Inferior parietal cortex (tissue), 1 donor: ENCODE data around the gene HERC2.

Experiments
- DNase-seq: peaks from one replicate; pipeline ENCODE4 v3.0.0-alpha.2; 2016; ENCODE audit errors: extremely low spot score

HERC2 gene

DNA sequence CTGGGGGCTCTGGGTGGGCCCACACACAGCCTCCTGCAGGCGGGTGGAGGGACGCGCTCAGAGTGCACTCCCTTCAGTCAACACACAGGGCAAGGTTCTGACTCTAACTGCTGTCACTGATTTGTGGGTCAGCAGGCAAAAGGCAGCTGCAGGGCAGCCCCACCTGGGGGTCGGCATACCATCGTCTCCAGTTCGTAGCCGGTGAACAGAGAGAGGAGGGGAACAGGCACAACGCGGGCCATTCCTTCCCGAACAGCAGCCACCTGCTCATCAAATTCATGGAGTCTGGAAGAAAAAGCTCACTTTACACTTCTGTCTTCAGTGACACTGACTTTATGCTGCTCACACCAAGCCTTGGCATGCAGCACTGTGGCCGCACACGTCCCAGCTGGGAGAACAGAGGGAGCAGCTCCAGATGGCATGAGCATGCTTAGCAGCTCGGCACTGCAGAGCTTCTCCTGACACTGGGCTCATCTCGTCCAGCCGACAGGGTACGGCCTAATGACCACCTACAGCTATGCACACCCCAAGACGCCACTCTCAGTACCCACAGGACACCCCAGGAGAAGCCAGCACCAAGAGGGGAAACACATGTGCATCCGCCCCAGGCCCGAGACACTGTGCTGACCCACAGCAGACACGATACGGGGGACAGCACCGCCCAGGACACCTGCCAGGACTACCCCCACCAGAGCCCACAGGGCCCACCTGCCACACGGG lies 208.4 kb downstream of the HERC2 start:
- DNase-seq, result no peak

DNA sequence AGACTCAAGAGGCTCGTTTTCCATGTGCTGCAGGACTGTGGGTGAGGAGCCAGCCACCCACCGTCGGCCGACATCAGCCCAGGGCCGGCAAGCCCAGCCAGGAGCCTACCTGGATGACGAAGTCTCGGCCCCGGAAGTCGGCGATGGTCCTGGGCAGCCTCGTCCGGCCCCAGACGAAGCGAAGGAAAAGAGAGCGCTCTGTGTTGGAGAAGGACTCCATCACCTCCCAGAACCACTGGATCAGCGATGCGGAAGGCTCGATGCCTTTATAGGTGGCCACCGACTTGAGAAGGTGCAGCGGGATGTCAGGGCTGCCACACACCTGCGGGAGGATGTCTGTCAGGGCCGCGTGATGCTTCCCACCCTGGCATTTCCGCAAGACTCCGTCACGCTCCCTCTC lies 209.0 kb downstream of the HERC2 start:
- DNase-seq, result no peak

DNA sequence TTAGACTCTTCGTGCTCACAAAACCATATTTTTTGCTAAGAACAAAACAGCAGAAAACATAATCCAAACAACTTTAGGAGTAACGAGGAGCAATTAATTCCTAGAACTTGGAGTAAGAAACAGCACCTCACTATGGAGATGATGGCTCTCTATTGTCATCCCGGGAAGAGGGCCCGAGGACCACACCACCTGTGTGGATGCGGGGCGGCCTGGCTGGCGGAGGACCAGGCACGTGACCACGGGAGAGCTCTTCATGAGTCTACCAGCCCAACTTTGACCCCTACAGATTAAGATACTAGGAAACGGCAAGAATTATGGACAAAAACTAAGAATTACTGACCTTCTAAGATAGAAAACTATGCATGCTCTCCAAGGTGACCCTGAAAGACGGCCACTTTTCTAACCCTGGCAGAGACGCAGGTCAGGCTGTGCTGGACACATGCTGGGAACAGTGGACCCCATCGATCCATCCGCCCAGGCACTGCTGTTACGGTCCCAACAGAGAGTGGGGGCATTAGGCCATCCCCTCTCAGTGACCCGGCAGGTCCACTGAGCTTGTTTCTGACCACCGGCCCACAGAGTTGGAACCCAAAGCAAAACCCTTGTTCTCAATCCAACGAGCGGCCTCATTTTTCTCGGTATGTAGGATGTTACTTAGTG lies 209.7 kb downstream of the HERC2 start:
- no peak for DNase-seq

DNA sequence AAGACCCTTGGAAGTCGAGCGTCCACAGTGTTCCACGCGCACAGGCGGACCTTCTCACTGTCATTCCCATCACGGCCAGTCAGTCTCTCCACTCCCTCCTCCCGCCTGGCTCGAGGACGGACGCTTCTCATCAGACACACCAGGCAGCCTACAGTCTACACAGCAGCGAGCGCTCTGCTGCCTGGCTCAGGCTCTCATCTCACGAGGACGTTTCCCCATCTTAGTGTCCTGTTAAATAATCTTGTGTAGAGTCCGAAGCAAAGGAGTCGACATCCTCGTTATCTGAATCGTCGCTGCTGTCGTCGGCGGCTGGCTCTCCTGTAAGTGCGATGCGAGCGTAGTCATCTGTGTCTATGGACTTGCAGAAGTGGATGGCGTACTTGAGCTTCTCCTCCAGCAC lies 210.4 kb downstream of the HERC2 start:
- no peak for DNase-seq

DNA sequence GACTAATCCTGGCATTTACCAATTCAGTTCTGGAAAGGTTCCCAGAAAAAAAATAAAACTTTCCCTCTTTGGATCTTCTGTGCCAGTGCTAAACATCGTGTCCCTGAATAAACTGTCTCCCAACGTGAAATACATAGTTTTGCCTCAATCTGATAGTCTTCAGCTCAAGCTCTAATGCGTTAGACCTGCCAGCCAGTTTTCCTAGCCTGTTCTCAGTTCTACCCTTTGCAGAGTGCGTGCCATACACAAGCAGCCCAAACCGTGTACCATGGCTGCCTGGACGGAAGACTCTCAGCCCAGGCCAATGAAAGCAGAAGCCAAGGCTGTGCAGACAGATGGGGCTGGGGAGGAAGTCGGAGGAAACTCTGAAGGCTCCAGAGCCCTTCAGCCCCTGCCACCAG lies 211.5 kb downstream of the HERC2 start:
- no peak for DNase-seq

DNA sequence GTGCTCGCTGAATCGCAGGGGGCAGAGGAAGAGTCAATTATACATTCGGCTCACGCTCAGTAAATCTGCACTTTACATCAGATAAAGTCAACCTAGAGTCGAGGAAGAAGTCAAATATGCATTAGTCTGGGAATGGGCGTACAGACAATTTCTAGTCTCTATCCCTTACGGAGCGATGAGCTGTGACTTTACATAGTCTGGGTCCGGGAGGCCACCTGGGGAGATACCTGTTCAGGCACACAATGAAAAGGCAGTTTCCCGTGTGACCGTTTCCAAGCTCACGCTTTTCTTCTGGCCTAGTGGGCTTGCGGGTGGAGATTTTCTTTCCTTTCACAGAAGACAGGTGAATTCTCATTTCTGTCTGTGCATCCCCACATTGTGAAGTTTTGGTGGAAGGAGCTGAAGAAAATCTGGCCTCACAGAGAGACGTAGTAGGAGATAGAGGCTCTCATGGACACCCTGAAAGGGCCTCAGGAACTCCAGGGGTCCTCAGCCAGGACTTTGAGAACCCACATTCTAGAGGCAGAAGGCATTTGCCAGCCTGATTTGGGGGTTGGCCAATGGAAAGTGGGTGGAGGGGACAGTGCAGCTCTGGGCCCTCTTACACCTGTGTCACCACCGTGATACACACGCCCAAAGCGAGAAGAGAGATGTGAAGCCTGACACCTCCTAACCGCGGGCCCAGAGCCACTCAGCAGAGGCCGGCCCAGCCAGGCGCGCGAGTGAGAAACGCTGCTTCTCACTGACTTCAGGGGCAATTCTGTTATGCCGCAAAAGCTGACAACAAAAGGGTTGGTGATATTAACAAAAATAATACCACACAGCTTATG lies 212.1 kb downstream of the HERC2 start:
- no peak for DNase-seq

DNA sequence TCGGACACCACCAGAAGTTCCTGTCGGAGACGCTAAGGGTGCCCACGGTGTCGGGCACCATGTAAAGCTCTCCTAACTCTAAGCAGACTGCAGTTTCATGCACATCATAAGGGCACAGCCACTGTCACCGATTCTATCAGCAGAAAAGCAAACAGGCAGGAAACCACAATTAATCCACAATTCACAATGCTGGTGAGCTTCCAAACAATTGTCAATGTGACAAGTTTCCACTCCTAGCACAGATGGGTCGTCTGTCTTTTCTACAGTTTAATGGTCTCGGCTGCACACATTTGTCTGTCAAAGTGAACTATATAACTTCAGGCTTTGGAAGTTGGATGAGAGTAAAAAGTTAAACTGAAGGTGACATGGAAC lies 214.1 kb downstream of the HERC2 start:
- no peak for DNase-seq

DNA sequence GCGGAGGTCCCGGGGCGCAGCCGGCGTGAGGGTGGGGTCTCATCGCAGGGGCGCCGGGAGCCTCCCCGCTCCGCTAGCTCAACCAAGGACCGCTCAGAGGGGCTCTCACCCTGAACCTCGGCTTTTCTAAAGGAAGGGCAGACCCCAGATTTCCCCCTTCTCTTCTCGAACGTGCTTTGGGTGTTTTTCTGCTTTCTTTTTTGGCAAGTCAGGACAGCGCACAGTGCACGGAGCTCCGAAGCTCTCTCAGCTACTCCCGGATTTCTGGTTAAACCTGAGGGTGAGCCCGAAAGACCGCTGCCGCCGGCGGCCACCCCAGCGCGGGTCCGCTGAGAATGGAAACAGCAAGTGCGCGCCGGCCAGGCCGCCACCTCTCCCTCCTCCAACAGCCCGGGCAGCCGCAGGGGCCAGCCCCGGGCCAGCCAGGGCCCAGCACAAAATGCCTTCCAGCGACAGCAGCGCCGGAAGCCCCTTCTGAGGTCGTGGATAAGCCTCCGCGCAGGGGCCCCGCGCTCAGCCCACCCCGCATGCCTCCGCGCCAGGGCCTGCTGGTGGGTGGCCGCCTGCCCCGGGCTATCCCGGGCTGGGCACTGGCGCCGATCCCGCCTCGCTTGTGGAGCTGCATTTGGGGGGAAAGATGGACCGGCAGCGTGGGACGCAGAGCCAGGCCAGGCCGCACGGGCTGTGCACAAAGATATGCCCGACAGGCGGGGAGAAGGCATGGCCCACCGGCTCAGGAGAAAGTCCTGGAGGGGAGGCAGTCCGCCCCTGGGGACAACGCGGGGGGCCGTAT lies 214.7 kb downstream of the HERC2 start:
- no peak for DNase-seq

DNA sequence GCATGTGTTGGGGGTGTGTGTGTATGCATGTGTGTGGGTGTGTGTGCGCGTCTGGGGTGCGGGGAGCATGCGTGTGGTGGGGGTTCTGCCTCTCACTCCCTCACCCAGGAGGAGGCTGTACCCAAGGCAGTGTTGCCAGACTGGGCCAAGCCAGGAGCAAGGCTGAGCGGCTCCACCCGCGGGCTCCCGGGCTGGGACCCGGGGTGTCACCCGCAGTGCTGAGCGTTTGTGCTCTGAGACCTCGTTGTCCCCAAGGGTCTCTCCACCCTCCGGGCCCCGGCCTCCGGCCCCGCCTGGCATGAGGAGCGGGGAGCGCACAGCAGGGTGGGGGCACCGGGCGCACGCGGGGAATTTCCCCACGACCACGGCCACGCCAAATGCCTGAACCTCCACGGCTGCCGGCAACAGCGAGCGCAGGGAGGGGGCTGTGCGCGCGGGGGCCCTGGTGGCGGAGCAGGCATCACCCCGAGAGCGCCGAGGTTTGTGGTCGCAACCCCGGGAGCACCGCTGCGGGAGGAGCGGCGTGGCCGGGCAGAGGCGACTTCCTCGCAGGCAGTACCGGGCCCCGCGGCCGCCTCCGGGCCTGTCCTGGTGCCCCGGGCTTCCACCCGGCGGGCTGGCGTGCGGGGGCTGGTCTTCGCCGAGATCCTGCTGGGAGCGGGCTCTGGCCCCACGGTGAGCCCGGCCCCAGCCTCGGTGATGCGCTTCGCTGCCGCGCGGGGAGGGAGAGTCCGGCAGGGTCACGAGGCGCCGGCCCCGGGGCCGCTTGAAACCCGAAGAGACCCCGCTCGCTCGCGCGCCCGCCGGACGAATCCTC lies 215.5 kb downstream of the HERC2 start:
- DNase-seq, result no peak

DNA sequence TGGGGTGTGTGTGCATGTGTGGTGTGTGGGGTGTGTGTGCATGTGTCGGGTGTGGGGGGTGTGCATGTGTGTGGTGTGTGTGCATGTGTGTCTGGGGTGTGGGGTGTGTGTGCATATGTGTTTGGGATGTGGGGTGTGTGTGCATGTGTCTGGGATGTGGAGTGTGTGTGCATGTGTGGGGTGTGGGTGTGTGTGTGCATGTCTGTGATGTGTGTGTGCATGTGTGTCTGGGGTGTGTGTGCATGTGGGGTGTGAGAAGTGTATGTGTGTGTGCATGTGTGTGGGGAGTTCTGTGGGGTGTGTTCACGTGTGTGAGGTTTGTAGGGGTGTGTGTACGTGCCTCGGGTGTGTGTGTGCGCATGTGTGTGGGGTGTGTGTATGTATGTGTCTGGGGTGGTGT lies 216.2 kb downstream of the HERC2 start:
- DNase-seq, result no peak

DNA sequence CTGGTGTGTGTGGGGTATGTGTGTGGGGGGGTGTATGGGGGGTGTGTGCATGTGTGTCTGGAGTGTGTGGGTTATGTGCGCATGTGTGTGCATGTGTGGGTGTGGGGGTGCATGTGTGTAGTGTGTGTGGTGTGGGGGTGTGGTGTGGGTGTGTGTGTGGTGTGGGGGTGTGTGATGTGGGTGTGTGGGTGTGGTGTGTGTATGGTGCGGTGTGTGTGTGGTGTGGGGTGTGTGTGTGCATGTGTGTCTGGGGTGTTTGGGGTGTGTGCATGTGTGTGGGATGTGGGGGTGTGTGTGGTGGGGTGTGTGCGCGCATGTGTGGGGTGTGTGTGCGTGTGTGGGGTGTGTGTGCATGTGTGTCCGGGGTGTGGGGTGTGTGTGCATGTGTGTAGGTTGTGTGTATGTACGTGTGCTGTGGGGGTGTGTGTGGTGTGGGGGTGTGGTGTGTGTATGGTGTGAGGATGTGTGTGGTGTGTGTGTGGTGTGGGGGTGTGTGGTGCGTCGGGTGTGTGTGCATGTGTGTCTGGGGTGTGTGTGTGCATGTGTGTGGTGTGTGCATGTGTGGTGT lies 216.7 kb downstream of the HERC2 start:
- no peak for DNase-seq

DNA sequence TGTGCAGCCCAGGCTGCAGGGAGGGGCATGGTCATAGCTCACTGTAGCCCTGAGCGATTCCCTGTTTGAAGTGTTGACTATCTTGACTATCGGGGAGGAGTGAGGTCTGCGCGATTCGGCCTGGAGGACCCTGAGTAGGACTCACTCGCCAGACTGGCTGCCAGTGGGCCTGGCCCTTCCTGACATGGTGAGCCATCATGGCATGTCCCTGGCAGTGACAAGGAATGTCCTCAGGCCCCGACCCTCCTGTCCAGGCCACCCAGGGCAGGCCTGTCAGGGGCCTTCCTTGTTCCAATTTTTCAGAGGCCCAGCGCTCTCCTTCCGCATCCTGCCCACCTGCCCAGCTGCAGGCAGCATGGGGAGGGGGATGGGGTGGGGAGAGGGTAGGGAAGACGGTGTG lies 217.7 kb downstream of the HERC2 start:
- DNase-seq, result no peak

DNA sequence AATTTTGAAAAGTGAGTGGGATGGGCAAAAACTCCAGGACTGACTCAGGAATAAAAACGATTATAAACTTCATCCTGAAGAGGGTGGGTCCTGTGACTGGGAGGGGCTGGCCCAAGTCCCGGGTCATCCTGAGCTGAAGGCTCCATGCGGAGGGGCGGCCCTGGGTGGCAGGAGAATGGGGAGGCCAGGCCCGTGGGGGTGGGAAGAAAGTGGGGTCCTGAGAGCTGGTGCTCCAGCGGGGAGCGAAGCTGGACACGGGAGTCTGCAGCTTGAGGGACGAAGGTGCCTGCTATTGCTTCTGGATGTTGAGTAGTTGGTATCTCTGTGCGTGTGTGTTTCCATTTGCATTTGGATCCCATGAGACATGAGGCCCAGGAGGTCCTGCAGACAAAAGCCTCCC lies 218.1 kb downstream of the HERC2 start:
- no peak for DNase-seq

DNA sequence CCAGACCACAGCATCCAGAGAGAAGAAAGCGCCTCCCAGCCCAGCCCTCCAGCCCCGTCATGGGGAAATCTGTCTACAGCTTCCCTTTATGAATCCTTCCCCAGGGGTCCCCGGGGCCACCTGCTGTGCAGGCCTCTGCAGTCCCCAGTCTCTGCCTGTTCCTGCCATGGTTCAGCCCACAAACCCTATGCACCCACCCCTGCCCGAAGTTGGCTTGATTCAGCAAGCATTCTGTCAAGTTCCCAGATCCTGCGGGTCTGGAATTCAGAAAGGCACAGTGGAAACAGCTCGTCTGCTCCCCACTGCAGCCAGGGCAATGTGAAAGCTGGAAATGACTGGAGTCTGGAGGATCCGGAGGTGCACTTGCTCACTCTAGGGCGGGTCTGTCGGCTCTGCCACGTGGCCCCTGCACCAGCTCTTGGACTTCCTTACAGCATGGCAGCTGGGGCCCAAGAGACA lies 220.0 kb downstream of the HERC2 start:
- no peak for DNase-seq

DNA sequence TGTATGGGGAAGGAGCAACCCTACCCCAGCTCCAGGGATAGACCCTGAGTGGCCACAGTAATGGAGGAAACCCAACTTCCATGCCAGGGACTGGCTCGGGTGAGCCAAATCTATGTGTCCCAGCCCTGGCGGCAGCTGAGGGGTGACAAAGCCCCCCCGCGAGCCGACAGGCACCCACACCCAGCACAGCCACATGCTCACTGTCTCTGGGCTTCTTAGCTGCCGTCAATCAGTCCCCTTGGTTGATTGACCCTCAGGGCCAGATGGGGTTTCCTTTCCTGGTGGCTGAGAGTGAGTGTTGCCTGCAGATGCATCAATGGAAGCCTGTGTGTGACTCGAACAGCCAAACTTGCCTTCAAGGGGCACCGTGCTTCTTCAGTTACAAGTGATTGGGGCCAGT lies 220.8 kb downstream of the HERC2 start:
- DNase-seq, result no peak

DNA sequence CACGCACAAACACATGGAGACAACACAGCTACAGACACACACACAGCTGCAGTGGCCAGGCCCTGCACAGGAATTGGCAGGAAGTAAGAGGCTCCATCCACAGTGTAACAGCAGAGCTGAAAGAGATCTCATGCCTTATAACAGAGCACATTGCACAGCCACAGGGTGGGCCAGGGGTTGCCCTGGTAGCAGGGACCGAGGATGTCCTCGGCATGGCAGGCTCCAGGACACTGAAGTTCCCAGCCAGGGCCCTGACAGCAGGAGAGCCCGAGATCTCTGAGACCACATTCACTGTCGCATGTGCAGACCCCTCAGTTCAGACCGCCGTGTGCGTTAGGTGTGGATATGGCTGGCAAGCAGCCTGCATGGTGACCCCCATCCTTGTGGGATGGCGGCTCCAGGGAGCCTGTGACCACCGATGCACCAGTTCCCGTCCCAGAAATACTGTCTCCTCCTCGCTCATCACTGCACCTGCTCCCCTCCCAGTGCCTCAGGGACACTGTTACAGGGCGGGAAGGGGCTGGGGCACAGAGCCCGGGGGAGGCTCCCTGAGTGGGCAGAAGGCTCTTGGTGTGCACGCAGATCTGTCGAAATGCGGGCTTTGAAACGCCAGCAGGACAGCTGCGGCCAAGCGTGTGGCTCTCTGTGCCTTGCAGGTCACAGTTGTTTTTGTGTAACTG lies 221.3 kb downstream of the HERC2 start:
- DNase-seq, result no peak

DNA sequence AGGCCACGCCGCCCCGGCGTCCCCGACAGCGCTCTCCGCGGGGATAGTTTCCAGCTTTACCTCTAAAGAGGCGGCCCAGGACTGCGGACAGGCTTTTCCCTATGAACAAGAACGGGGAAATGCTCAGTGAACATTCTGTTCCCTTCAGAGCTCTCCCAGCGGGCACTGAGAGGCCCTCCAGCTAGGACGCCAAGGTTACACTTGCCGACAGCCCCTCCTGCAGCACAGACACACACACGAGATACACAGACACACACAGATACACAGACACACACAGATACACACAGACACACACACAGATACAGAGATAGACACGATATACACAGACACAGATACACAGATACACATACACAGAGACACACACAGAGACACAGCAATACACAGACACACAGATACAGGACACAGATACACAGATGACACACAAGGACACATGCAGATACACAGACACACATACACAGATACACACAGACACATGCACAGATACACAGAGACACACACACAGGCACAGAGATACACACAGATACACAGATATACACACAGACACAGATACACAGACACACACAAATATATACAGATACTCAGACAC lies 222.3 kb downstream of the HERC2 start:
- DNase-seq, result no peak

DNA sequence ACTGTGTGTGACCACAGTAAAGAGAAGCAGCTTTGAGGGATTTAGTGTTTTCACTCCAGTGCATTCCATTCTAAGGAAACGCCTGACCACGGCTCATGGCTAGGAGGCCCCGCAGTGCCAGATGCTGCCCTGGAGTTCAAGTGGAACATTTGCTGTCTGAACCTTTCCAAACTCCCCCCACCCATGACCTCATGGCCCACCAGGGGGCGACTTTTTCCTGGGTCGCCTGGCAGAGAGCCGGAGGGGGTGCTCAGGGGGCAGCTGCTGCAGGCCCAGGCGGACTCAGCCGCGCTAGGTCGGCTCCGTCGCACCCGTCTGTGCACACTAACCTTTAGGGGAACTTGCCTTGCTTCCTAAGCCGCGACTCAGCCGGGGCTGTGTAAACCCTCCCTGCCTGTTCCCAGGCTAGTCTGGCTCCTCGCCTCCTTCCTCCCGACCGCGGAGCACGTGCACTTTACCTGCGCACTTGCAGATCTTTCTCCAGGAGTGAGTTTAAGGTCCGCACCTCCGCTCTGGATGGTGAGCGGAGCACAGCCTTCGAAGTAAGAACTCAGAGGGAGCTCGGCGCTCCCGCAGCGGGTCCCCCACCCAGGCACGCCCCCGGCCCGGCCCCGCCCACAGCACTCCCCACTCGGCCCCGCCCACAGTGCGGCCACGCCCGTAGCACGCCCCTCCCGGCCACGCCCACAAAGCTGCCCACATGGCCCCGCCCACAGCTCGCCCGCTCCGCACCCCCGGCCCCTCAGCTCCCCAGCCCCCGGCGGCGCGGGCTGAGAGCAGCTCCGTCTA lies 223.0 kb downstream of the HERC2 start, which contains the start of gene OCA2:
OCA2 (minus strand) TSS at position 550 of the 789 bp plus-strand sequence. CDS start 17,441 bp downstream, outside the sequence.
- no peak for DNase-seq

DNA sequence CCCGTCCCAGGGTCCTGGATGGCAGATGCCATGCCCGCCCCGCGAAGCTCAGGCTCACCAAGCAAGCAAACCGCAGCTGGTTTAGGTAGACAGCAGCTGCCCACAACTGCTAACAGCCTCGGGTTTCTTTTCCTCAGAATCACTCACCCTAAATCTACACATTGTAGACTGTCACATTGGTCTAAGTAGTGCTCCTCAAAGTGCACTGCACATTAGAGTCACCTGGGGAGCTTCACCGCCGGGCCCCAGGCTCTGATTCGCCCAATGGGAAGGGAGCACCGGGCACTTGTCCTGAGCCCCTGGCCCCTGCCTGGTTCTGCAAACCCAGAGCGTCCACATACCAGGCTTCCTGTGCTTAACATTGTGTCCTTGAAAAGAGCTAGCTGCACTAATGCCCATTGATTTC lies 223.6 kb downstream of the HERC2 start:
- no peak for DNase-seq
